GM23338 (cell line): ENCODE results near the gene SASS6. TPM values are rescaled to one million over a fixed set of nuclear protein-coding genes. Genes with fewer than 3 reads are reported as not detected.

Experiments
- ATAC-seq: fragments of 200-7000 bp; cut with Tn5 transposase; 3 replicates; pipeline ENCODE4 v1.9.1; 2020
- DNase-seq: peaks from one replicate; pipeline ENCODE4 v3.0.0-alpha.2; 2015; ENCODE audit warnings: low spot score
- H2AFZ ChIP-seq: fragments of 200-600 bp; sonication (generic); 2 replicates; pipeline ENCODE4 v1.8.0; 2016; ENCODE audit warnings: antibody characterized with exemption, mild to moderate bottlenecking, moderate library complexity
- H3F3A ChIP-seq: fragments of 200-600 bp; sonication (generic); replicated peaks from 2 replicates; pipeline ENCODE4 v1.8.0; 2017; ENCODE audit warnings: antibody characterized with exemption, mixed run types, low read depth
- H3K27ac ChIP-seq: fragments of 200-600 bp; sonication (generic); 2 replicates; pipeline ENCODE4 v1.6.1; 2016; ENCODE audit warnings: low read depth
- H3K27me3 ChIP-seq: fragments of 200-600 bp; sonication (generic); 2 replicates; pipeline ENCODE4 v1.8.0; 2016; ENCODE audit warnings: mild to moderate bottlenecking, mixed run types, moderate library complexity; ENCODE audit not compliant: insufficient read depth
- H3K36me3 ChIP-seq: fragments of 200-600 bp; sonication (generic); 2 replicates; pipeline ENCODE4 v1.8.0; 2016; ENCODE audit warnings: mild to moderate bottlenecking; ENCODE audit not compliant: insufficient read depth
- H3K4me1 ChIP-seq: fragments of 200-600 bp; sonication (generic); 2 replicates; pipeline ENCODE4 v1.8.0; 2016; ENCODE audit warnings: mild to moderate bottlenecking, moderate library complexity; ENCODE audit not compliant: insufficient read depth
- H3K4me2 ChIP-seq: fragments of 200-600 bp; sonication (generic); 2 replicates; pipeline ENCODE4 v1.7.1; 2017; ENCODE audit warnings: mixed run types
- H3K4me3 ChIP-seq: fragments of 200-600 bp; sonication (generic); 2 replicates; pipeline ENCODE4 v1.6.1; 2016; ENCODE audit warnings: mixed run types
- H3K79me2 ChIP-seq: fragments of 200-600 bp; sonication (generic); replicated peaks from 2 replicates; pipeline ENCODE4 v1.8.0; 2017; ENCODE audit warnings: mild to moderate bottlenecking; ENCODE audit not compliant: insufficient read depth
- H3K9me2 ChIP-seq: fragments of 200-600 bp; sonication (generic); 2 replicates; pipeline ENCODE4 v1.8.0; 2017; ENCODE audit not compliant: insufficient read depth
- H4K20me1 ChIP-seq: fragments of 200-600 bp; sonication (generic); replicated peaks from 2 replicates; pipeline ENCODE4 v1.8.0; 2017; ENCODE audit warnings: mild to moderate bottlenecking; ENCODE audit not compliant: insufficient read depth
- H3K27ac Mint-ChIP-seq: 2 replicates; pipeline ENCODE4 v1.8.0; 2020; ENCODE audit warnings: inconsistent platforms, mild to moderate bottlenecking, moderate library complexity, mixed read lengths
- H3K27me3 Mint-ChIP-seq: 3 replicates; pipeline ENCODE4 v1.8.0; 2022; ENCODE audit warnings: low read depth, mild to moderate bottlenecking, moderate library complexity, mixed read lengths, inconsistent platforms; ENCODE audit not compliant: insufficient read depth, poor library complexity
- H3K36me3 Mint-ChIP-seq: 3 replicates; pipeline ENCODE4 v1.8.0; 2021; ENCODE audit warnings: low read depth, mild to moderate bottlenecking, inconsistent platforms, moderate library complexity, mixed read lengths
- H3K4me1 Mint-ChIP-seq: 3 replicates; pipeline ENCODE4 v1.8.0; 2020; ENCODE audit warnings: mild to moderate bottlenecking, inconsistent platforms, mixed read lengths
- H3K4me3 Mint-ChIP-seq: 3 replicates; pipeline ENCODE4 v1.8.0; 2021; ENCODE audit warnings: moderate library complexity, mild to moderate bottlenecking, inconsistent platforms, mixed read lengths
- H3K9me3 Mint-ChIP-seq: 3 replicates; pipeline ENCODE4 v1.8.0; 2020; ENCODE audit warnings: moderate library complexity, mild to moderate bottlenecking, inconsistent platforms, mixed read lengths
- CREB1 ChIP-seq: fragments of 250-450 bp; sonication (Bioruptor Pico); IDR thresholded peaks from 2 replicates; pipeline ENCODE4 v1.5.0; 2020; ENCODE audit warnings: low read depth, mild to moderate bottlenecking, moderate library complexity
- CTCF ChIP-seq, 2 experiments: fragments of 200-600 bp in 1 of 2; sonication (generic) in 1 of 2; conservative IDR thresholded peaks; 2 replicates each; pipeline versions ENCODE4 v1.5.1 to v1.6.1; 2016 to 2017; ENCODE audit warnings: antibody characterized with exemption in 2 of 2, low read depth in 2 of 2, mild to moderate bottlenecking in 2 of 2, moderate library complexity in 1 of 2
- ETS1 ChIP-seq: IDR thresholded peaks from 2 replicates; pipeline ENCODE4 v1.6.1; 2016; ENCODE audit warnings: antibody characterized with exemption
- JUNB ChIP-seq: IDR thresholded peaks from one replicate; pipeline ENCODE4 v1.6.1; 2016; ENCODE audit warnings: antibody characterized with exemption; ENCODE audit not compliant: unreplicated experiment
- NANOG ChIP-seq: IDR thresholded peaks from 2 replicates; pipeline ENCODE4 v1.6.1; 2016; ENCODE audit warnings: antibody characterized with exemption, borderline replicate concordance
- POLR2AphosphoS5 ChIP-seq: IDR thresholded peaks from 2 replicates; pipeline ENCODE4 v1.6.1; 2016; ENCODE audit warnings: antibody characterized with exemption, low read depth
- STAT1 ChIP-seq: IDR thresholded peaks from one replicate; pipeline ENCODE4 v1.6.1; 2016; ENCODE audit warnings: antibody characterized with exemption; ENCODE audit not compliant: unreplicated experiment
- ZNF462 ChIP-seq: fragments of 250-450 bp; sonication (Bioruptor Pico); IDR thresholded peaks from 2 replicates; pipeline ENCODE4 v1.5.0; 2020; ENCODE audit warnings: mild to moderate bottlenecking, moderate library complexity
- long read RNA-seq: library from polyadenylated mRNA; unstranded; transcript quantifications from one replicate; pipeline ENCODE4 v2.0.0, GENCODE V29; 2020; ENCODE audit not compliant: unreplicated experiment
- polyA plus RNA-seq: library from polyadenylated mRNA; unstranded; fragments of >200 nt; fragmentation: Nextera tagmentation; extraction: Ambion mirVana; gene quantifications from 2 replicates; pipeline ENCODE4 v1.2.1, GENCODE V29; 2016
- total RNA-seq: library from RNA; depleted of rRNA; stranded (reverse); fragments of >200 nt; shearing (Covaris generic); gene quantifications from 2 replicates; pipeline ENCODE4 v1.2.3, GENCODE V29; 2014; rRNA removed

The SASS6 gene
- total RNA-seq (16.7 and 17.0 TPM in 2 replicates), polyA plus RNA-seq (17.4 and 21.1 TPM in 2 replicates)
- long read RNA-seq, partial matches to known transcripts: 11 of 13 reads
- long read RNA-seq, other reads (novel, unspliced or antisense): 2 of 13 reads

- H4K20me1 ChIP-seq: no peaks in the 10 kb centered on the region
- no peaks in the 10 kb centered on the region for H3K9me2 ChIP-seq
- TF ChIP-seq CTCF (conservative IDR thresholded peaks at IDR 0.05; ENCODE audit: low read depth in 2 of 2) (no peak), STAT1 (no peak), POLR2AphosphoS5 (peak; percentile 71), ETS1 (peak; percentile 99), CREB1 (peak; percentile 70)
- peak within 1 kb of the TSS; percentile 92 for H3K27ac ChIP-seq
- no peaks in the 10 kb centered on the region for H3F3A ChIP-seq
- Mint-ChIP-seq H3K4me1 (peaks cover 9% of the 10 kb centered on the region), H3K27me3 (peaks cover 11% of the 10 kb centered on the region), H3K9me3 (no peaks in the 10 kb centered on the region), H3K27ac (peak within 1 kb of the TSS; percentile 98), H3K4me3 (peak within 1 kb of the TSS; percentile 99), H3K36me3 (peaks cover 2% of the 10 kb centered on the region; the same call in 2 of the 3 replicates)
- no peaks in the 10 kb centered on the region for H3K27me3 ChIP-seq
- H2AFZ ChIP-seq: peak within 1 kb of the TSS; percentile 72
- H3K4me3 ChIP-seq: peak within 1 kb of the TSS; percentile 84
- H3K4me1 ChIP-seq: peaks cover 14% of the 10 kb centered on the region; the same call in 1 of the 2 replicates
- H3K79me2 ChIP-seq: peaks cover 66% of the 10 kb centered on the region
- peak; percentile 99 for DNase-seq
- ATAC-seq: peak; percentile 95
- H3K36me3 ChIP-seq: peaks cover 5% of the 10 kb centered on the region; the same call in 1 of the 2 replicates
- peak within 1 kb of the TSS; percentile 80 for H3K4me2 ChIP-seq
Measured at GRCh38 chr1:100132566-100133477, at the start of gene SASS6, which contains the start of gene TRMT13. TSS of gene SASS6 (minus strand) at chr1:100132930. CDS start at chr1:100132814, 116 bp downstream. TSS of gene TRMT13 (plus strand) at chr1:100133163. CDS start at chr1:100133169, 6 bp downstream.

GRCh38 chr1:100178091-100178490 is 45.4 kb upstream of the SASS6 start, which contains the start of gene LRRC39:
TSS of gene LRRC39 (minus strand) at chr1:100178256. CDS start at chr1:100168516, 9,740 bp downstream.
- H3K36me3 ChIP-seq: no peaks in the 10 kb centered on the region
- no peaks in the 10 kb centered on the region for H3F3A ChIP-seq
- H4K20me1 ChIP-seq: no peaks in the 10 kb centered on the region
- no peaks in the 10 kb centered on the region for H3K4me1 ChIP-seq
- H3K9me2 ChIP-seq: no peaks in the 10 kb centered on the region
- DNase-seq: no peak
- peaks cover 1% of the 10 kb centered on the region for H3K27me3 Mint-ChIP-seq
- no peaks in the 10 kb centered on the region for H3K36me3 Mint-ChIP-seq
- no peaks in the 10 kb centered on the region for H3K9me3 Mint-ChIP-seq
- H3K27ac Mint-ChIP-seq: no peak within 1 kb of the TSS
- no peak within 1 kb of the TSS for H3K27ac ChIP-seq
- H3K27me3 ChIP-seq: no peaks in the 10 kb centered on the region
- H3K4me3 Mint-ChIP-seq: no peak within 1 kb of the TSS
- H2AFZ ChIP-seq: no peak within 1 kb of the TSS
- H3K4me2 ChIP-seq: no peak within 1 kb of the TSS
- H3K79me2 ChIP-seq: no peaks in the 10 kb centered on the region
- no peak for ATAC-seq
- H3K4me1 Mint-ChIP-seq: no peaks in the 10 kb centered on the region
- H3K4me3 ChIP-seq: no peak within 1 kb of the TSS
- TF ChIP-seq JUNB (no peak), ZNF462 (CRISPR knock-in tag) (no peak), NANOG (no peak)
